GM12878 (cell line): ENCODE data around the gene EPHA4. TPM values are rescaled to one million over a fixed set of nuclear protein-coding genes. Genes with fewer than 3 reads are reported as not detected.

Source experiments
- ATAC-seq: fragments of 200-7000 bp; cut with Tn5 transposase; 3 replicates; pipeline ENCODE4 v1.9.1; 2020; ENCODE audit warnings: mild to moderate bottlenecking, moderate library complexity
- BruUV-seq: library from RNA; stranded (reverse); fragments of 400-500 nt; replicated peaks from 2 replicates; lab custom pipeline; 2021; lab: Mats Ljungman, UMichigan
- CTCF ChIA-PET: fragments of 300-600 bp; sonication (Branson Sonifier 250); formaldehyde crosslinking; extraction: SDS; loops from one replicate; lab custom pipeline; 2021; ENCODE audit warnings: inconsistent platforms; lab: Yijun Ruan, JAX
- POLR2A ChIA-PET: fragments of 350-600 bp; formaldehyde crosslinking; extraction: SDS; loops from one replicate; lab custom pipeline; 2021; ENCODE audit warnings: inconsistent platforms; lab: Charles Lee
- RAD21 ChIA-PET: fragments of 300-600 bp; sonication (Branson Sonifier 250); formaldehyde crosslinking; loops from one replicate; lab custom pipeline; 2023; ENCODE audit warnings: antibody characterized with exemption; ENCODE audit not compliant: unreplicated experiment; lab: Charles Lee
- SMC1A ChIA-PET: fragments of 300-600 bp; sonication (Branson Sonifier 250); formaldehyde crosslinking; loops from one replicate; lab custom pipeline; 2023; ENCODE audit not compliant: unreplicated experiment, uncharacterized antibody; lab: Charles Lee
- DNase-seq: peaks from one replicate; pipeline ENCODE4 v3.0.0-alpha.2; 2011; ENCODE audit warnings: low read depth, low spot score
- FAIRE-seq: peaks from 3 replicates; lab custom pipeline; 2011; peaks lifted over from hg19 to GRCh38; lab: Jason Lieb, UNC
- H2AFZ ChIP-seq: 2 replicates; pipeline ENCODE4 v1.6.0; 2011; ENCODE audit warnings: low read depth, low read length, control low read depth; ENCODE audit not compliant: control insufficient read depth
- H3K27ac ChIP-seq: 2 replicates; pipeline ENCODE4 v1.5.1; 2011; ENCODE audit warnings: control low read depth; ENCODE audit not compliant: control insufficient read depth, insufficient read depth
- H3K27me3 ChIP-seq, 2 experiments: replicated peaks in 1 of 2; 2 replicates each; pipeline versions ENCODE4 v1.6.0 to v1.6.1; 2011; ENCODE audit warnings: low read length in 1 of 2; ENCODE audit not compliant: control insufficient read depth in 2 of 2, insufficient read depth in 2 of 2
- H3K36me3 ChIP-seq, 2 experiments: 2 replicates each; pipeline ENCODE4 v1.5.1; 2011; ENCODE audit warnings: low read length in 1 of 2; ENCODE audit not compliant: control insufficient read depth in 2 of 2, insufficient read depth in 2 of 2
- H3K4me1 ChIP-seq: 2 replicates; pipeline ENCODE4 v1.6.1; 2011; ENCODE audit warnings: mild to moderate bottlenecking, low read length, moderate library complexity, mixed read lengths; ENCODE audit not compliant: control insufficient read depth, insufficient read depth
- H3K4me2 ChIP-seq: 2 replicates; pipeline ENCODE4 v1.6.0; 2011; ENCODE audit warnings: control low read depth; ENCODE audit not compliant: control insufficient read depth, insufficient read depth
- H3K4me3 ChIP-seq: fragments of 200-600 bp; sonication (generic); 2 replicates; pipeline ENCODE4 v1.5.1; 2016
- H3K79me2 ChIP-seq: 2 replicates; pipeline ENCODE4 v1.6.0; 2011; ENCODE audit warnings: low read length; ENCODE audit not compliant: control insufficient read depth, insufficient read depth
- H3K9ac ChIP-seq: 2 replicates; pipeline ENCODE4 v1.8.0; 2011; ENCODE audit warnings: low read length, control low read depth, mixed read lengths; ENCODE audit not compliant: control insufficient read depth, insufficient read depth
- H3K9me3 ChIP-seq: replicated peaks from 3 replicates; pipeline ENCODE4 v1.5.1; 2011; ENCODE audit warnings: mild to moderate bottlenecking, low read length; ENCODE audit not compliant: control insufficient read depth, insufficient read depth
- H4K20me1 ChIP-seq: 2 replicates; pipeline ENCODE4 v1.6.0; 2011; ENCODE audit not compliant: control insufficient read depth, insufficient read depth
- ATF2 ChIP-seq: IDR thresholded peaks from 2 replicates; pipeline ENCODE4 v1.6.1; 2012; ENCODE audit warnings: low read length, inconsistent platforms
- ATF3 ChIP-seq: IDR thresholded peaks from 2 replicates; pipeline ENCODE4 v1.6.1; 2011; ENCODE audit warnings: low read depth, mild to moderate bottlenecking, low read length, moderate library complexity, borderline replicate concordance; ENCODE audit errors: extremely low read depth
- BCL3 ChIP-seq: IDR thresholded peaks from 2 replicates; pipeline ENCODE4 v1.6.1; 2011; ENCODE audit warnings: borderline replicate concordance, low read depth, mild to moderate bottlenecking, moderate library complexity, low read length; ENCODE audit not compliant: insufficient read depth, poor library complexity, severe bottlenecking
- CBFB ChIP-seq: IDR thresholded peaks from 2 replicates; pipeline ENCODE4 v1.6.1; 2016; ENCODE audit warnings: antibody characterized with exemption, low read depth
- CHD1 ChIP-seq: IDR thresholded peaks from 2 replicates; pipeline ENCODE4 v1.6.1; 2012; ENCODE audit warnings: low read depth, low read length, improper control_type of control experiment
- CHD4 ChIP-seq: fragments of 200-600 bp; sonication (generic); IDR thresholded peaks from 2 replicates; pipeline ENCODE4 v1.6.1; 2016; ENCODE audit warnings: mild to moderate bottlenecking
- ESRRA ChIP-seq: IDR thresholded peaks from 2 replicates; pipeline ENCODE4 v1.6.1; 2012; ENCODE audit warnings: mild to moderate bottlenecking, low read length, improper control_type of control experiment
- HDAC6 ChIP-seq: fragments of 200-600 bp; sonication (generic); IDR thresholded peaks from one replicate; pipeline ENCODE4 v1.8.0; 2017; ENCODE audit warnings: antibody characterized with exemption; ENCODE audit not compliant: unreplicated experiment
- HDGF ChIP-seq: fragments of 450-650 bp; IDR thresholded peaks from 2 replicates; pipeline ENCODE4 v1.6.1; 2016; ENCODE audit warnings: antibody characterized with exemption
- IKZF1 ChIP-seq: fragments of 450-650 bp; conservative IDR thresholded peaks from 2 replicates; pipeline ENCODE4 v1.6.1; 2017; ENCODE audit warnings: antibody characterized with exemption, mild to moderate bottlenecking
- MEF2A ChIP-seq: IDR thresholded peaks from 2 replicates; pipeline ENCODE4 v1.6.1; 2011; ENCODE audit warnings: low read depth, mild to moderate bottlenecking, low read length, moderate library complexity; ENCODE audit not compliant: insufficient read depth
- MXI1 ChIP-seq: fragments of 150-350 bp; IDR thresholded peaks from 2 replicates; pipeline ENCODE4 v1.6.1; 2011; ENCODE audit warnings: low read depth, mild to moderate bottlenecking, inconsistent platforms, low read length, improper control_type of control experiment
- MYB ChIP-seq: fragments of 150-350 bp; IDR thresholded peaks from 2 replicates; pipeline ENCODE4 v1.6.1; 2014; ENCODE audit warnings: mild to moderate bottlenecking, low read depth, low read length, borderline replicate concordance
- NFYA ChIP-seq: IDR thresholded peaks from 2 replicates; pipeline ENCODE4 v1.6.1; 2011; ENCODE audit warnings: low read depth, mild to moderate bottlenecking, low read length, improper control_type of control experiment, borderline replicate concordance
- PKNOX1 ChIP-seq: fragments of 450-650 bp; IDR thresholded peaks from 2 replicates; pipeline ENCODE4 v1.6.1; 2016; ENCODE audit warnings: mild to moderate bottlenecking
- RCOR1 ChIP-seq: conservative IDR thresholded peaks from 2 replicates; pipeline ENCODE4 v1.6.1; 2012; ENCODE audit warnings: low read depth, low read length, improper control_type of control experiment
- TCF12 ChIP-seq: IDR thresholded peaks from 2 replicates; pipeline ENCODE4 v1.6.1; 2011; ENCODE audit warnings: low read depth, mild to moderate bottlenecking, low read length
- YY1 ChIP-seq: IDR thresholded peaks from 2 replicates; pipeline ENCODE4 v1.6.1; 2011; ENCODE audit warnings: low read depth, mild to moderate bottlenecking, low read length
- WGBS: methylation state at CpG from one replicate; pipeline ENCODE4 v1.1.6; 2016; ENCODE audit warnings: low lambda C conversion rate; ENCODE audit not compliant: insufficient replicate concordance, insufficient coverage; ENCODE audit errors: missing lambda C conversion rate; 5-methylcytosine and 5-hydroxymethylcytosine counted together
- in situ Hi-C: fragments of 300-500 bp; cut with MboI; formaldehyde crosslinking; loops from 9 replicates; pipeline ENCODE4 v1.14.3; 2018; ENCODE audit warnings: mixed read lengths
- intact Hi-C: fragments of 100-400 bp; cut with micrococcal nuclease; formaldehyde crosslinking; loops from one replicate; pipeline ENCODE4 v1.14.2; 2022; ENCODE audit not compliant: unreplicated experiment
- polyA plus RNA-seq, 11 experiments: library from polyadenylated mRNA; depleted of rRNA in 4 of 11; unstranded in 6 of 11; stranded (reverse) in 5 of 11; fragments of >200 nt; fragmentation: Nextera tagmentation in 4 of 11; fragmentation: Illumina TruSeq in 1 of 11; extraction: Ambion mirVana in 4 of 11; extraction: Trizol in 1 of 11; gene quantifications; 1 replicate in 1 of 11; 2 replicates in 10 of 11; pipeline versions ENCODE4 v1.2.1 to v1.2.3, GENCODE V29; 2011 to 2016; ENCODE audit warnings: inconsistent platforms in 2 of 11, missing spikeins in 2 of 11, low read depth in 1 of 11
- total RNA-seq, 4 experiments: library from RNA; depleted of rRNA in 3 of 4; stranded (reverse); fragments of >200 nt in 3 of 4; fragmentation: Illumina TruSeq in 1 of 4; extraction: Trizol in 1 of 4; gene quantifications; 2 replicates each; pipeline versions ENCODE4 v1.2.1 to v1.2.3, GENCODE V29; 2013 to 2021

The EPHA4 gene
- total and polyA plus RNA-seq, 10 of the 15 experiments (the other 5 are each of a cell fraction or from before 2014, with no cell fraction given): 0.06 to 1.5 (median 0.33) TPM; not detected in 1

GRCh38 chr2:221494556-221494955 lies 77.5 kb downstream of the EPHA4 start:
- BruUV-seq: no TSS peak
- FAIRE-seq: no peak
- H3K9ac ChIP-seq: no peak overlapping the region
- H3K27ac ChIP-seq: no peak overlapping the region
- no peaks in the 10 kb centered on the region for H4K20me1 ChIP-seq
- no peaks in the 10 kb centered on the region for H3K9me3 ChIP-seq
- TF ChIP-seq CHD1: no peak
- TF ChIP-seq NFYA: no peak
- no peak for TF ChIP-seq ESRRA
- no peak for TF ChIP-seq PKNOX1
- no peak for TF ChIP-seq ATF2
- no peak for TF ChIP-seq IKZF1
- no peak for TF ChIP-seq MEF2A
- TF ChIP-seq YY1: no peak
- TF ChIP-seq ATF3: no peak
- no peak for TF ChIP-seq MXI1
- TF ChIP-seq MYB: no peak
- TF ChIP-seq HDGF: no peak
- TF ChIP-seq TCF12: no peak
- no peak for TF ChIP-seq CHD4
- no peak for TF ChIP-seq HDAC6
- TF ChIP-seq RCOR1: no peak
- no peak for TF ChIP-seq CBFB
- no peak for TF ChIP-seq BCL3
- TF ChIP-seq, all 136 proteins: peak for 0
- no peaks in the 10 kb centered on the region for H3K79me2 ChIP-seq
- no peaks in the 10 kb centered on the region for H3K27me3 ChIP-seq
- 47% methylated on average over 3 of the region's 3 CpGs for WGBS
- H2AFZ ChIP-seq: no peak overlapping the region
- H3K36me3 ChIP-seq: no peaks in the 10 kb centered on the region
- SMC1A ChIA-PET: interaction anchor here (0.6 to 1.7 kb wide), 3 partner anchors 11 to 23 kb away, joined by 3 to 4 read pairs (median 4); no protein-coding TSS in a partner anchor
- DNase-seq (no peak), ATAC-seq (no peak)
- H3K4me1 ChIP-seq: no peaks in the 10 kb centered on the region
- RAD21 ChIA-PET: no interaction called here
- POLR2A ChIA-PET: interaction anchor here (0.6 kb wide), 1 partner anchor 189 kb away, joined by 13 read pairs; no protein-coding TSS in a partner anchor
- H3K4me3 ChIP-seq: no peak overlapping the region
- intact Hi-C loops: no loop called here
- in situ Hi-C loops: no loop called here
- H3K4me2 ChIP-seq: no peak overlapping the region
- CTCF ChIA-PET: no interaction called here
